Calu3 (cell line): ENCODE data around the gene GUK1. TPM values are rescaled to one million over a fixed set of nuclear protein-coding genes. Genes with fewer than 3 reads are reported as not detected.

ENCODE experiments used
- BruUV-seq: library from RNA; stranded (reverse); fragments of 400-500 nt; replicated peaks from 2 replicates; lab custom pipeline; 2021; lab: Mats Ljungman, UMichigan
- CTCF ChIA-PET: fragments of 300-600 bp; sonication (Branson Sonifier 250); formaldehyde crosslinking; loops from one replicate; lab custom pipeline; 2022; ENCODE audit warnings: antibody characterized with exemption; lab: Charles Lee
- DNase-seq: peaks from one replicate; pipeline ENCODE4 v3.0.0; 2022
- H3K27ac Mint-ChIP-seq: one replicate; pipeline ENCODE4 v1.8.0; 2022; ENCODE audit warnings: mixed read lengths; ENCODE audit not compliant: unreplicated experiment
- H3K27me3 Mint-ChIP-seq: one replicate; pipeline ENCODE4 v1.8.0; 2022; ENCODE audit warnings: mixed read lengths; ENCODE audit not compliant: unreplicated experiment
- H3K36me3 Mint-ChIP-seq: one replicate; pipeline ENCODE4 v1.8.0; 2022; ENCODE audit warnings: mild to moderate bottlenecking, moderate library complexity, mixed read lengths; ENCODE audit not compliant: insufficient read depth, unreplicated experiment
- H3K4me1 Mint-ChIP-seq: one replicate; pipeline ENCODE4 v1.8.0; 2022; ENCODE audit warnings: mild to moderate bottlenecking, low read depth, mixed read lengths; ENCODE audit not compliant: unreplicated experiment
- H3K4me3 Mint-ChIP-seq: one replicate; pipeline ENCODE4 v1.8.0; 2022; ENCODE audit warnings: mild to moderate bottlenecking, low read depth, moderate library complexity, mixed read lengths; ENCODE audit not compliant: unreplicated experiment
- H3K9me3 Mint-ChIP-seq: one replicate; pipeline ENCODE4 v1.8.0; 2022; ENCODE audit warnings: low read depth, mixed read lengths; ENCODE audit not compliant: unreplicated experiment
- intact Hi-C: fragments of 100-400 bp; cut with micrococcal nuclease; formaldehyde crosslinking; loops from one replicate; pipeline ENCODE4 v1.10.0; 2022; ENCODE audit not compliant: unreplicated experiment
- total RNA-seq: library from RNA; stranded (reverse); gene quantifications from 2 replicates; pipeline ENCODE4 v1.2.3, GENCODE V29; 2022
- TF ChIP-seq, protein P1 (sequence below): fragments of 200-600 bp; IDR thresholded peaks from one replicate; pipeline ENCODE4 v1.8.0; 2022; ENCODE audit warnings: antibody characterized with exemption; ENCODE audit not compliant: unreplicated experiment

GUK1 gene
- total RNA-seq, 1 experiment from 2014 or later, result 238 TPM

DNA sequence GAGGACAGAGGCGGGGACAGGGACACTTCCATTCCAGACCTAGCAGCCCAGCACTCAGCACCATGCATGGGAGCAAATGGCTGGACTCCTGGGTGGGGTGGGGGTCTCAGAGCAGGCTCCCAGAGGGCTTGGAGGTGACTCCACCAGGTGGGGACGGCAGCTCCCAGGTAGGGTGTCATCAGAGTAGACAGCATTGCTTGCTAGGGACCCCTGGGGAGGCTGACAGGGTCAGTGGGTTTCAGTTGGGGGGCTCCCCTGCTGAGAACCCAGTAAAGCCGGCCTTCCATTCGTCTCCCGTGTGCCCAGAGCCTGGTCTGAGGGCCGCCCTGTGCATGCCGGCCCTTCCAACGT lies 4.9 kb downstream of the GUK1 start:
- intact Hi-C loops, result no loop called here
- H3K9me3 Mint-ChIP-seq, result no peaks in the 10 kb centered on the region
- H3K4me1 Mint-ChIP-seq, result peaks cover 20% of the 10 kb centered on the region
- H3K27ac Mint-ChIP-seq, result no peak overlapping the region
- no peak overlapping the region for H3K4me3 Mint-ChIP-seq
- TF ChIP-seq, protein P1, sequence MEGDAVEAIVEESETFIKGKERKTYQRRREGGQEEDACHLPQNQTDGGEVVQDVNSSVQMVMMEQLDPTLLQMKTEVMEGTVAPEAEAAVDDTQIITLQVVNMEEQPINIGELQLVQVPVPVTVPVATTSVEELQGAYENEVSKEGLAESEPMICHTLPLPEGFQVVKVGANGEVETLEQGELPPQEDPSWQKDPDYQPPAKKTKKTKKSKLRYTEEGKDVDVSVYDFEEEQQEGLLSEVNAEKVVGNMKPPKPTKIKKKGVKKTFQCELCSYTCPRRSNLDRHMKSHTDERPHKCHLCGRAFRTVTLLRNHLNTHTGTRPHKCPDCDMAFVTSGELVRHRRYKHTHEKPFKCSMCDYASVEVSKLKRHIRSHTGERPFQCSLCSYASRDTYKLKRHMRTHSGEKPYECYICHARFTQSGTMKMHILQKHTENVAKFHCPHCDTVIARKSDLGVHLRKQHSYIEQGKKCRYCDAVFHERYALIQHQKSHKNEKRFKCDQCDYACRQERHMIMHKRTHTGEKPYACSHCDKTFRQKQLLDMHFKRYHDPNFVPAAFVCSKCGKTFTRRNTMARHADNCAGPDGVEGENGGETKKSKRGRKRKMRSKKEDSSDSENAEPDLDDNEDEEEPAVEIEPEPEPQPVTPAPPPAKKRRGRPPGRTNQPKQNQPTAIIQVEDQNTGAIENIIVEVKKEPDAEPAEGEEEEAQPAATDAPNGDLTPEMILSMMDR, result no peak
- CTCF ChIA-PET, result interaction anchor here (1.0 kb wide), 1 partner anchor 20 kb away, joined by 3 read pairs; the partner anchor contains the start of gene IBA57
- no peak for DNase-seq
- no TSS peak for BruUV-seq
- no peaks in the 10 kb centered on the region for H3K27me3 Mint-ChIP-seq
- H3K36me3 Mint-ChIP-seq, result peaks cover 65% of the 10 kb centered on the region

DNA sequence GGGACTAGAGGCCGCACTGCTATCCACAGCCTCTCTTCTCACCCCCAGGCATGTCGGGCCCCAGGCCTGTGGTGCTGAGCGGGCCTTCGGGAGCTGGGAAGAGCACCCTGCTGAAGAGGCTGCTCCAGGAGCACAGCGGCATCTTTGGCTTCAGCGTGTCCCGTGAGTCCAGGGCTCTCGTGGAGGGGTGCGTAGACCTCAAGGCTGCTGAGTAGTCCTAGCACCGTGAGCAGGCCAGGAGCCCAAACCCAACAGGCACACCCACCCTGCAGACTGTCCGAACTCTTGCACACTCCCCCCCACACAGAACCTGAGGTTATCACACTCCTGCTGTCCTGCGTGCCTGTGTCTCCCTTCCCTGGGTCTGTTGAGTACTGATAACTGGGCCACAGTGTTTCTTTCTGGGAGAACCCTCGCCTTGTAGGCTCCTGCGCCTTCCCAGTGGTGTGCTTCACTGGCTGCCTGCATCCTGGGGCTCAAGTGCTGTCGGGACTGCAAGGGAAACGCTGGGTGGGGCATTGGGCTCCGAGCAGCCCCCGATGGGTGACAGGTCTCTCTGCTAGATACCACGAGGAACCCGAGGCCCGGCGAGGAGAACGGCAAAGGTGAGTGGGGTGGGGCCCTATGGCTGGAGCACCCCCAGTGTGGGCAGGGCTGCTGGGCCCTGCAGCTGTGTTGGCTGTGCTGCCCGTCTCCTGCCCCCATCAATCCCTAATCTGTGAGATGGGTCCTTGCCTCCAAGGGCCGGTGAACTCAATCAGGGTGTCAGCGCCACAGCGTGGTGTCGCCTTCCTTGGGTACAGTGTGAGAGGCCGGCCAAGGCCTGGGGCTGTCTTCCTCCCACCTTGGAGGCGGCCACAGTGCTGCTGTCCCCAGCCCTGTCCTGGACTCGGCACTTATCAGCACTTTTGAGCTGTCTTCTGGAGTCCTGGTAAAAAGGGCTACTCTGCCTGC lies 5.7 kb downstream of the GUK1 start:
- Mint-ChIP-seq H3K27ac (no peak overlapping the region), H3K9me3 (no peaks in the 10 kb centered on the region), H3K27me3 (no peaks in the 10 kb centered on the region), H3K36me3 (peaks cover 65% of the 10 kb centered on the region), H3K4me1 (peaks cover 20% of the 10 kb centered on the region), H3K4me3 (no peak overlapping the region)
- CTCF ChIA-PET, result no interaction called here
- intact Hi-C loops, result no loop called here
- TF ChIP-seq, protein P1, result no peak
- BruUV-seq, result no TSS peak
- no peak for DNase-seq

DNA sequence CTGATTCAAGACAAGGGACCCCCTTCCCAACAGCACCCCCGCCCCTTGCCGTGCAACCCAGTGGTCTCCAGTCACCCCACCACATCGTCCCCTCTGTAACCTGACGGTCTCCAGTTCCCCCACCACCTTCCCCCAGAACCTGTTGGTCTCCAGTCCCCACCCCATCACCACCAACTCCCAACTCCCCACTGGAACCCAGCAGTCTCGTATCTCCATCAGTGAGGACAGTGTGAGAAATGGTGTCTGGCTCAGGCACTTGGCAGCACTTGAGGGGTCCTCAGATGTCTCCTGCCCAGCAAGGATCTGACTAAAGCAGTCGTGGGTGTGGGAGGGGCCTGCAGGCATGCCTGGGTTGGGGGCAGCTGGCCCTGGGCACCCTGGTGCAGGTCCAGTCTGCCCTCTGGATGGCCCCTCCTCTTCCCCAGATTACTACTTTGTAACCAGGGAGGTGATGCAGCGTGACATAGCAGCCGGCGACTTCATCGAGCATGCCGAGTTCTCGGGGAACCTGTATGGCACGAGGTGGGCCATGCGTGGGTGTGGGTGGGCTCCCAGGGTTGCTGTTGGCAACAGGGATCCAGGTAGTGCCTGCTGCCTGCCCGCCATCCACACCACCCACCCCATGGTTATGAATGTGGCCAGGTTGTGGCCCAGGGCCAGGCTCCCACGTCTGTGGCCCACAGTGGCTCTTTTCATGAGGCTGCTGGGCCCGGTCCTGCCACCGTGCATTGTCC lies 6.5 kb downstream of the GUK1 start:
- peaks cover 20% of the 10 kb centered on the region for H3K4me1 Mint-ChIP-seq
- TF ChIP-seq, protein P1, result no peak
- no peak overlapping the region for H3K4me3 Mint-ChIP-seq
- H3K36me3 Mint-ChIP-seq, result peaks cover 56% of the 10 kb centered on the region
- no TSS peak for BruUV-seq
- DNase-seq, result no peak
- H3K9me3 Mint-ChIP-seq, result no peaks in the 10 kb centered on the region
- CTCF ChIA-PET, result no interaction called here
- no peaks in the 10 kb centered on the region for H3K27me3 Mint-ChIP-seq
- intact Hi-C loops, result no loop called here
- H3K27ac Mint-ChIP-seq, result no peak overlapping the region

DNA sequence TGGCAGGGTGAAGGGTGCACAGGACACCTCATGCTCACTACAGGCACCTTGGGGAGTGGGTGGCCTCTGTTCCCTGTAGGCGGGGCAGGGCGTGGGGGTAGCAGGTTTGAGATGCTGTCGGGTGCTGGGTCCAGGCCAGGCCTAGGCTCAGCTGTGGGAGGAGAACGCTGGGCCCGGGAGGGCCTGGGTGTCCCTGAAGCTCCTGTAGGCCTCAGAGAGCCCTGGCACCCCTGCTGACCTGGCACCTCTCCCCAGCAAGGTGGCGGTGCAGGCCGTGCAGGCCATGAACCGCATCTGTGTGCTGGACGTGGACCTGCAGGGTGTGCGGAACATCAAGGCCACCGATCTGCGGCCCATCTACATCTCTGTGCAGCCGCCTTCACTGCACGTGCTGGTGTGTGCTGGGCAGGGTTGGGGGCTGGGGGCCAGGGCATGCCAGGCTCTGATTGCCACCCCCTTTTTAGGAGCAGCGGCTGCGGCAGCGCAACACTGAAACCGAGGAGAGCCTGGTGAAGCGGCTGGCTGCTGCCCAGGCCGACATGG lies 7.1 kb downstream of the GUK1 start:
- no peak overlapping the region for H3K4me3 Mint-ChIP-seq
- no peaks in the 10 kb centered on the region for H3K9me3 Mint-ChIP-seq
- peaks cover 20% of the 10 kb centered on the region for H3K4me1 Mint-ChIP-seq
- H3K27ac Mint-ChIP-seq, result no peak overlapping the region
- no TSS peak for BruUV-seq
- TF ChIP-seq, protein P1, result no peak
- intact Hi-C loops, result no loop called here
- peaks cover 50% of the 10 kb centered on the region for H3K36me3 Mint-ChIP-seq
- CTCF ChIA-PET, result no interaction called here
- no peak for DNase-seq
- H3K27me3 Mint-ChIP-seq, result no peaks in the 10 kb centered on the region
